Upper lobe of left lung (tissue), 4 donors: ENCODE data around the gene BTBD9.

Experiments
- EP300 ChIP-seq, 4 donors: sonication (generic); formaldehyde crosslinking; IDR thresholded peaks; one replicate each; pipeline ENCODE4 v1.5.1; 2017; ENCODE audit warnings: antibody characterized with exemption in 4 of 4, control low read depth in 2 of 4
- POLR2A ChIP-seq, 4 donors: fragments of 450-650 bp; IDR thresholded peaks; one replicate each; pipeline ENCODE4 v1.5.1; 2016 to 2017; ENCODE audit warnings: antibody characterized with exemption in 4 of 4, mild to moderate bottlenecking in 2 of 4
- POLR2AphosphoS5 ChIP-seq, 2 donors: sonication (generic); formaldehyde crosslinking; IDR thresholded peaks; one replicate each; pipeline ENCODE4 v1.5.1; 2017; ENCODE audit warnings: antibody characterized with exemption in 2 of 2
- TF ChIP-seq, protein P1 (sequence below), 6 experiments: fragments of 450-650 bp in 4 of 6; fragments of 200-600 bp in 2 of 6; sonication (generic) in 2 of 6; IDR thresholded peaks; one replicate each; pipeline ENCODE4 v1.5.1; 2016 to 2019; ENCODE audit warnings: antibody characterized with exemption in 6 of 6

DNA sequence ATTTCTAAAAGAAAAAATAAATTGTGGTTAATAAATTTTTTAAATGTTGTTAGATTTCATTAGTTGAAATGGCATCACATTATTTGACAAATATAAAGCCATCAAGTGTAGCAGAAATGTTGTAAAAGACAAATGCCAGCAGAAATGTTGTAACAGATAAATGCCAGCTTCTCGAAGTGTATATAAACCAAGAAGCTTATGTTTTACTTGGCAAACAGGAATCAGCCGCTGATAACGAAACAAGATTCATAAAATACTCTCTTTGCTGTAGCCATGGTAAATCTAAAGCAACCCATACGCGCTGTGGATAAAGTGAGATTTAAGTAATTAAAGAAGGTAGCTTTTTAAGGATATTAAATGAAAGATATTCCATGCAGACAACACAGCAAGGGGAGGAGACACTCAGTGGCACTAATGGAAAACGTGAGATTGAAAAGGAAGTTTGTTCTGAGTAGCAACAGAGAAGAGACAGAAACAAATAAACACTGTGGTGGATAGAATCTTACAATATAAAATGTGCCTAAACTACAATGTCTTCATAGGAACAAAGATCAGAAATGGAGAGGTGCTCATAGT lies 29.6 kb downstream of the BTBD9 start:
- TF ChIP-seq, protein P1, sequence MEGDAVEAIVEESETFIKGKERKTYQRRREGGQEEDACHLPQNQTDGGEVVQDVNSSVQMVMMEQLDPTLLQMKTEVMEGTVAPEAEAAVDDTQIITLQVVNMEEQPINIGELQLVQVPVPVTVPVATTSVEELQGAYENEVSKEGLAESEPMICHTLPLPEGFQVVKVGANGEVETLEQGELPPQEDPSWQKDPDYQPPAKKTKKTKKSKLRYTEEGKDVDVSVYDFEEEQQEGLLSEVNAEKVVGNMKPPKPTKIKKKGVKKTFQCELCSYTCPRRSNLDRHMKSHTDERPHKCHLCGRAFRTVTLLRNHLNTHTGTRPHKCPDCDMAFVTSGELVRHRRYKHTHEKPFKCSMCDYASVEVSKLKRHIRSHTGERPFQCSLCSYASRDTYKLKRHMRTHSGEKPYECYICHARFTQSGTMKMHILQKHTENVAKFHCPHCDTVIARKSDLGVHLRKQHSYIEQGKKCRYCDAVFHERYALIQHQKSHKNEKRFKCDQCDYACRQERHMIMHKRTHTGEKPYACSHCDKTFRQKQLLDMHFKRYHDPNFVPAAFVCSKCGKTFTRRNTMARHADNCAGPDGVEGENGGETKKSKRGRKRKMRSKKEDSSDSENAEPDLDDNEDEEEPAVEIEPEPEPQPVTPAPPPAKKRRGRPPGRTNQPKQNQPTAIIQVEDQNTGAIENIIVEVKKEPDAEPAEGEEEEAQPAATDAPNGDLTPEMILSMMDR (IDR thresholded peaks at IDR 0.05): no peak
- TF ChIP-seq POLR2AphosphoS5 (IDR thresholded peaks at IDR 0.05) (no peak), POLR2A (IDR thresholded peaks at IDR 0.05) (no peak), EP300 (IDR thresholded peaks at IDR 0.05) (no peak)
